K562 (cell line): ENCODE results near the gene FEM1B. TPM values are rescaled to one million over a fixed set of nuclear protein-coding genes. Genes with fewer than 3 reads are reported as not detected.

Experiments used
- NCOA6 ChIP-seq: fragments of 450-650 bp; IDR thresholded peaks from 2 replicates; pipeline ENCODE4 v1.6.1; 2017; ENCODE audit warnings: mild to moderate bottlenecking
- PTRF ChIP-seq: fragments of 450-650 bp; IDR thresholded peaks from 2 replicates; pipeline ENCODE4 v1.6.1; 2016; ENCODE audit warnings: mild to moderate bottlenecking, missing genetic modification characterization, missing compliant biosample characterization
- SAFB2 ChIP-seq: fragments of 200-400 bp; formaldehyde crosslinking; IDR thresholded peaks from 2 replicates; pipeline ENCODE4 v1.6.1; 2018; ENCODE audit warnings: borderline replicate concordance, low read length, low read depth, moderate library complexity; ENCODE audit not compliant: severe bottlenecking
- SRSF9 ChIP-seq: fragments of 200-400 bp; formaldehyde crosslinking; IDR thresholded peaks from 2 replicates; pipeline ENCODE4 v1.6.1; 2017; ENCODE audit warnings: low read depth, low read length, borderline replicate concordance
- ZBTB40 ChIP-seq, 2 experiments: fragments of 450-650 bp in 1 of 2; sonication (generic) in 1 of 2; formaldehyde crosslinking in 1 of 2; IDR thresholded peaks; 2 replicates each; pipeline versions ENCODE4 v1.7.1 to v1.9.0; 2016 to 2022; ENCODE audit warnings: inconsistent platforms in 1 of 2, mild to moderate bottlenecking in 1 of 2, missing genetic modification reagents in 1 of 2
- ZNF143 ChIP-seq: sonication (generic); formaldehyde crosslinking; IDR thresholded peaks from 2 replicates; pipeline ENCODE4 v1.9.0; 2022; ENCODE audit warnings: mild to moderate bottlenecking, missing genetic modification reagents
- polyA plus RNA-seq, 8 experiments: library from polyadenylated mRNA; depleted of rRNA in 4 of 8; stranded (reverse) in 5 of 8; unstranded in 3 of 8; fragments of >200 nt; fragmentation: Nextera tagmentation in 2 of 8; fragmentation: Illumina TruSeq in 1 of 8; extraction: Ambion mirVana in 2 of 8; extraction: Trizol in 1 of 8; gene quantifications; 2 replicates each; pipeline versions ENCODE4 v1.2.1 to v1.2.3, GENCODE V29; 2011 to 2014; ENCODE audit warnings: inconsistent platforms in 1 of 8, missing spikeins in 1 of 8
- total RNA-seq, 7 experiments: library from RNA; depleted of rRNA in 6 of 7; stranded (reverse); fragments of >200 nt in 6 of 7; fragmentation: Illumina TruSeq in 2 of 7; extraction: Trizol in 2 of 7; gene quantifications; 2 replicates each; pipeline versions ENCODE4 v1.2.1 to v1.2.3, GENCODE V29; 2011 to 2021; ENCODE audit warnings: low replicate concordance in 1 of 7
- TF ChIP-seq, protein P1 (sequence below), 2 experiments: IDR thresholded peaks; 2 replicates each; pipeline ENCODE4 v1.6.1; 2011; ENCODE audit warnings: borderline replicate concordance in 1 of 2, control low read depth in 1 of 2, low read depth in 1 of 2, low read length in 1 of 2, mild to moderate bottlenecking in 1 of 2, mixed read lengths in 1 of 2, moderate library complexity in 1 of 2; ENCODE audit not compliant: insufficient read depth in 1 of 2, insufficient read length in 1 of 2, poor library complexity in 1 of 2, severe bottlenecking in 1 of 2; ENCODE audit errors: extremely low read depth in 1 of 2

FEM1B gene
- total and polyA plus RNA-seq, 9 of the 15 experiments (the other 6 are each of a cell fraction or from before 2014, with no cell fraction given) = 5.9 to 61.6 (median 20.1) TPM

DNA sequence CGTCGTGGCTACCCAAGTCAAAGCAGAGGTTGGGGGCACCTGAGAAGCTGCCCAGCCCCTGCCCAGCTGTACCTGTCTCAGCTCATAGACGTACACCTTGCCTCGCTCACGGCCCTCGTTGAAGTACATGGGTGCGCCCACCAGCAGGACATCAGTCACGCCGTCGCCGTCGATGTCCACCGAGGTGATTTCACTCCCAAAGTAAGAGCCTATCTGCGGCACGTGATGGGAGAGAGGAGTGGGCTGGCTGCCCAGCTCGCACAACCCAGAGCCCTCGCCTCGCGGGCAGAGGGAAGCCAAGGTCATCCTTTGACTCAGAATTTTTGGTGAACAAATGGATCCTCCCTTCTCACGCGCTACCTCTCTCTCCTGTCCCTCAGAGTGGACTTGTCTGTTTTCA is 54.7 kb downstream of the FEM1B start (continued):
- TF ChIP-seq ZBTB40 (IDR thresholded peaks at IDR 0.05) (no peak), ZBTB40 (CRISPR knock-in tag; IDR thresholded peaks at IDR 0.05) (no peak), ZNF143 (CRISPR knock-in tag) (no peak), NCOA6 (no peak), SAFB2 (no peak), PTRF (tag) (no peak), SRSF9 (no peak)
- TF ChIP-seq, protein P1, sequence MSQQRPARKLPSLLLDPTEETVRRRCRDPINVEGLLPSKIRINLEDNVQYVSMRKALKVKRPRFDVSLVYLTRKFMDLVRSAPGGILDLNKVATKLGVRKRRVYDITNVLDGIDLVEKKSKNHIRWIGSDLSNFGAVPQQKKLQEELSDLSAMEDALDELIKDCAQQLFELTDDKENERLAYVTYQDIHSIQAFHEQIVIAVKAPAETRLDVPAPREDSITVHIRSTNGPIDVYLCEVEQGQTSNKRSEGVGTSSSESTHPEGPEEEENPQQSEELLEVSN (IDR thresholded peaks at IDR 0.05; ENCODE audit: borderline replicate concordance in 1 of 2, extremely low read depth in 1 of 2, insufficient read depth in 1 of 2, insufficient read length in 1 of 2, low read depth in 1 of 2, low read length in 1 of 2, poor library complexity in 1 of 2, severe bottlenecking in 1 of 2) = no peak
- TF ChIP-seq, all 486 proteins: peak for 0
